Loucy (cell line): ENCODE results near the gene THAP7.

ENCODE experiments used
- EZH2phosphoT487 ChIP-seq: fragments of 200-600 bp; IDR thresholded peaks from 2 replicates; pipeline ENCODE4 v1.6.1; 2018; ENCODE audit warnings: antibody characterized with exemption, mild to moderate bottlenecking, moderate library complexity, borderline replicate concordance
- TF ChIP-seq, protein P1 (sequence below): fragments of 200-600 bp; sonication (generic); conservative IDR thresholded peaks from 2 replicates; pipeline ENCODE4 v1.5.1; 2014; ENCODE audit warnings: mild to moderate bottlenecking, antibody characterized with exemption, low read length

DNA sequence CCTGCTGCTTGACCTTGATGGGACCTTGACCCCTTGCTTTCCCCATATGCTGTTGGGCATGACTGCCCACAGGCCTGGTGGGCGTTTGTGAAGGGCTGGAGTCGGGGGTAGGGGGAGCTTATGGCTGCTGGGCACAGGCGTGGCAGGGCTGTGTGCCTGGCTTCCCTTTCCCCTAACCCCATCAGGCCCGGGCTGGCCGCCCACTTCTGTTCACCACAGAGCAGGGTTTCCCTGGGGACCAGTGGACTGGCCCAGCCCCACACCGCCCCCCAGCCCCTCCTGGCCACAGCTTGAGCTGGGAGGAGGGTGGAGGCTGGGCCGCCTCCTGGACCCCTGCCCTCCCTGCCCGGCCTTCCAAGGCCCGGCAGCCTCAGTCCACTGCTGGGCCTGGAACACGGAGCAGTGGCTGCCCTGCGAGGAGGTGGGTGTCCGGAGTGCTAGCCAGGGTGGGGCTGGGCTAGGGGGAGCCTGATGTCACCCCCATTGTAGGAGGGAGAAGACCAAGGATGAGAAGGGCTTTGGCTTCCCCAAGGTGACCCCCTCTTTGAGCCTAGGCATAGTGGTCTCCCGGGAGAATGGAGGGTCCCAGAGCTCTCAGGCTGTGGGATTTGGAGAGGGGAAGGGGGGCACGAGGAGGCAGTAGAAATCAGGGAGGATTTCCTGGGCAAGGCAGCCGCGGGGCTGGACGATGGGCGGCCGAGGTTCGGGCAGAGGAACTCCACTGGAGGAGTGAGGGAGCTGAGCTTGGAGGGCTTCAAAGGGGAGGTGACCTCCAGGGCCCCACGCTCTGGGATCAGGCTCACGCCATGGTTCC lies 34.8 kb downstream of the THAP7 start, which contains the start of gene AIFM3:
- TF ChIP-seq, protein P1, sequence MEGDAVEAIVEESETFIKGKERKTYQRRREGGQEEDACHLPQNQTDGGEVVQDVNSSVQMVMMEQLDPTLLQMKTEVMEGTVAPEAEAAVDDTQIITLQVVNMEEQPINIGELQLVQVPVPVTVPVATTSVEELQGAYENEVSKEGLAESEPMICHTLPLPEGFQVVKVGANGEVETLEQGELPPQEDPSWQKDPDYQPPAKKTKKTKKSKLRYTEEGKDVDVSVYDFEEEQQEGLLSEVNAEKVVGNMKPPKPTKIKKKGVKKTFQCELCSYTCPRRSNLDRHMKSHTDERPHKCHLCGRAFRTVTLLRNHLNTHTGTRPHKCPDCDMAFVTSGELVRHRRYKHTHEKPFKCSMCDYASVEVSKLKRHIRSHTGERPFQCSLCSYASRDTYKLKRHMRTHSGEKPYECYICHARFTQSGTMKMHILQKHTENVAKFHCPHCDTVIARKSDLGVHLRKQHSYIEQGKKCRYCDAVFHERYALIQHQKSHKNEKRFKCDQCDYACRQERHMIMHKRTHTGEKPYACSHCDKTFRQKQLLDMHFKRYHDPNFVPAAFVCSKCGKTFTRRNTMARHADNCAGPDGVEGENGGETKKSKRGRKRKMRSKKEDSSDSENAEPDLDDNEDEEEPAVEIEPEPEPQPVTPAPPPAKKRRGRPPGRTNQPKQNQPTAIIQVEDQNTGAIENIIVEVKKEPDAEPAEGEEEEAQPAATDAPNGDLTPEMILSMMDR, result no peak
- TF ChIP-seq EZH2phosphoT487, result no peak
